Fibroblast of lung (primary cell): ENCODE results near the gene TLR6. TPM values are rescaled to one million over a fixed set of nuclear protein-coding genes. Genes with fewer than 3 reads are reported as not detected.
A peak's percentile ranks its signal among the peaks of the same experiment; 100 is the strongest.

ENCODE experiments used
- DNase-seq, 2 donors: peaks; one replicate each; pipeline versions ENCODE4 v3.0.0 to v3.0.0-alpha.2; 2010; ENCODE audit warnings: low read depth in 2 of 2
- H2AFZ ChIP-seq: 2 replicates; pipeline ENCODE4 v1.5.1; 2012; ENCODE audit warnings: low read length, control low read depth, inconsistent platforms
- H3K27ac ChIP-seq: 2 replicates; pipeline ENCODE4 v1.5.1; 2011; ENCODE audit warnings: low read length, control low read depth; ENCODE audit not compliant: insufficient read depth
- H3K27me3 ChIP-seq: 2 replicates; pipeline ENCODE4 v1.5.1; 2011; ENCODE audit warnings: mild to moderate bottlenecking, low read length; ENCODE audit not compliant: control insufficient read depth, insufficient read depth
- H3K36me3 ChIP-seq: 2 replicates; pipeline ENCODE4 v1.5.1; 2011; ENCODE audit warnings: low read length; ENCODE audit not compliant: control insufficient read depth, insufficient read depth
- H3K4me1 ChIP-seq: 2 replicates; pipeline ENCODE4 v1.5.1; 2011; ENCODE audit warnings: low read length; ENCODE audit not compliant: control insufficient read depth, insufficient read depth; ENCODE audit errors: extremely low read depth
- H3K4me2 ChIP-seq: 2 replicates; pipeline ENCODE4 v1.5.1; 2011; ENCODE audit warnings: low read length, control low read depth; ENCODE audit not compliant: insufficient read depth; ENCODE audit errors: extremely low read depth
- H3K4me3 ChIP-seq, 4 experiments: fragments of 200-600 bp in 1 of 4; sonication (generic) in 1 of 4; replicated peaks in 1 of 4; 2 replicates each; pipeline ENCODE4 v1.5.1; 2011 to 2016; ENCODE audit warnings: low read length in 4 of 4, low read depth in 3 of 4, mild to moderate bottlenecking in 3 of 4, control low read depth in 2 of 4, inconsistent platforms in 1 of 4, mixed read lengths in 1 of 4; ENCODE audit not compliant: insufficient read depth in 1 of 4; ENCODE audit errors: control extremely low read depth in 1 of 4
- H3K79me2 ChIP-seq: 2 replicates; pipeline ENCODE4 v1.5.1; 2012; ENCODE audit warnings: mild to moderate bottlenecking, low read length, inconsistent platforms; ENCODE audit not compliant: control insufficient read depth, insufficient read depth
- H3K9ac ChIP-seq: 2 replicates; pipeline ENCODE4 v1.5.1; 2011; ENCODE audit warnings: mild to moderate bottlenecking, low read length, control low read depth; ENCODE audit not compliant: insufficient read depth
- H3K9me3 ChIP-seq: 2 replicates; pipeline ENCODE4 v1.5.1; 2012; ENCODE audit warnings: low read depth, low read length; ENCODE audit not compliant: control insufficient read depth, insufficient read depth
- H4K20me1 ChIP-seq: 2 replicates; pipeline ENCODE4 v1.5.1; 2011; ENCODE audit warnings: low read length; ENCODE audit not compliant: control insufficient read depth, insufficient read depth; ENCODE audit errors: extremely low read depth
- CTCF ChIP-seq, 2 donors: IDR thresholded peaks in 1 of 2; conservative IDR thresholded peaks in 1 of 2; 1 replicate in 1 of 2; 2 replicates in 1 of 2; pipeline ENCODE4 v1.5.1; 2011 to 2012; ENCODE audit warnings: low read length in 2 of 2, control low read depth in 1 of 2, inconsistent platforms in 1 of 2, low read depth in 1 of 2, mild to moderate bottlenecking in 1 of 2
- EZH2 ChIP-seq: IDR thresholded peaks from 2 replicates; pipeline ENCODE4 v1.5.1; 2012; ENCODE audit warnings: low read length, control low read depth, mild to moderate bottlenecking; ENCODE audit errors: missing control alignments
- polyA plus RNA-seq, 2 donors: library from polyadenylated mRNA; depleted of rRNA in 1 of 2; stranded (reverse) in 1 of 2; unstranded in 1 of 2; fragments of >200 nt; gene quantifications; 2 replicates each; pipeline ENCODE4 v1.2.1, GENCODE V29; 2011 to 2012; ENCODE audit warnings: missing spikeins in 1 of 2
- total RNA-seq: library from RNA; depleted of rRNA; stranded (reverse); fragments of >200 nt; gene quantifications from 2 replicates; pipeline ENCODE4 v1.2.1, GENCODE V29; 2014

TLR6 gene
- total and polyA plus RNA-seq, 2 donors (not counting 1 experiment from before 2014, with no cell fraction given): 1.9 to 2.3 TPM

DNA sequence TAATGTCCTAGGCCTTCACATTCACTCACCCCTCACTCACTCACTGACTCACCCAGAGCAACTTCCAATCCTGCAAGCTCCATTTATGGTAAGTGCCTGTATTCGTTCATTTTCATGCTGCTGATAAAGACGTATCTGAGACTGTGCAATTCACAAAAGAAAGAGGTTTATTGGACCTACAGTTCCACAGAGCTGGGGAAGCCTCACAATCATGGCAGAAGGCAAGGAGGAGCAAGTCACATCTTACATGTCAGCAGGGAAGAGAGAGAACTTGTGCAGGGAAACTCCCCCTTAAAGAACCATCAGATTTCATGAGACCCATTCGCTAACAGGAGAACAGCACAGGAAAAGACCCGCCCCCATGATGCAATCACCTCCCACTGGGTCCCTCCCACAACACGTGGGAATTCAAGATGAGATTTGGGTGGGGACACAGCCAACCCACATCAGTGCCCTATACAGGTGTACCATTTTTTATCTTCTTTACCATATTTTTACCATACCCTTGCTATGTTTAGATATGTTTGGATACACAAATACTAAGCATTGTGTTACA is 33.8 kb downstream of the TLR6 start:
- TF ChIP-seq CTCF (conservative IDR thresholded peaks at IDR 0.05 in 1 of 2, IDR thresholded peaks at IDR 0.05 in 1 of 2; ENCODE audit: low read depth in 1 of 2, low read length in 2 of 2) (no peak), EZH2 (no peak)
- no peak for DNase-seq
- Histone ChIP-seq H3K4me2 (no peak overlapping the region), H3K9ac (no peak overlapping the region), H3K79me2 (no peaks in the 10 kb centered on the region), H3K4me3 (no peak overlapping the region), H4K20me1 (no peaks in the 10 kb centered on the region), H2AFZ (no peak overlapping the region), H3K36me3 (no peaks in the 10 kb centered on the region), H3K27ac (no peak overlapping the region), H3K9me3 (no peaks in the 10 kb centered on the region), H3K4me1 (no peaks in the 10 kb centered on the region), H3K27me3 (no peaks in the 10 kb centered on the region)

- DNase-seq: peak in 1 of 2 donors; percentile 35
These were observed 34.9 kb downstream of the TLR6 start for GRCh38 chr4:38821739-38822138.

More at GRCh38 chr4:38821739-38822138, 34.9 kb downstream of the TLR6 start:
- Histone ChIP-seq H3K4me2 (no peak overlapping the region), H3K4me1 (no peaks in the 10 kb centered on the region), H3K9ac (no peak overlapping the region), H3K27ac (no peak overlapping the region), H3K79me2 (no peaks in the 10 kb centered on the region), H4K20me1 (no peaks in the 10 kb centered on the region), H3K27me3 (no peaks in the 10 kb centered on the region), H3K9me3 (no peaks in the 10 kb centered on the region), H3K36me3 (no peaks in the 10 kb centered on the region), H3K4me3 (no peak overlapping the region), H2AFZ (no peak overlapping the region)
- TF ChIP-seq EZH2 (no peak), CTCF (conservative IDR thresholded peaks at IDR 0.05 in 1 of 2, IDR thresholded peaks at IDR 0.05 in 1 of 2; ENCODE audit: low read depth in 1 of 2, low read length in 2 of 2) (no peak)
